NCI-H446 treated with DMSO at 0.1 percent for 48 hours (cell line): ENCODE data around the gene EML1.

Experiments used
- DNase-seq: peaks from one replicate; lab custom pipeline; 2025; lab: John Stamatoyannopoulos, UW

Gene EML1

DNA sequence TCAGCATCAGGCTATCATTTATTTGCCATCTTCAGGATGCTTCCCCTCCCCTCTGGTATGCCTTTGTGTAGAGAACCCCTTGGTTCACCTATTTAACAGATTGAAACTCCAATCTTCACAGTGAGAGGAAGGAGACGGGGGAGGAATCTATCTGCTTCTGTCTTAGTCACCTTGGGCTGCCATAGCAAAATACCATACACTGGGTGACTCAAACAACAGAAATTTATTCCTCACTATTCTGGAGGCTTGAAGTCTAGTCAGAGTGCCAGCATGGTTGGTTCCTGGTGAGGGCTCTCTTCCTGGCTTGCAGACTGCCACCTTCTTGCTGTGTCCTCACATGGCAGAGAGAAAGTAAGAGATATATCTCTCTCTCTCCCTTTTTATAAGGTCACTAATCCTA is 13.5 kb upstream of the EML1 start:
- no peak for DNase-seq

- DNase-seq, result no peak
Observed at GRCh38 chr14:99780690-99781089, 12.5 kb upstream of the EML1 start.

- DNase-seq, result no peak
Observed at GRCh38 chr14:99781091-99781490, 12.1 kb upstream of the EML1 start.

- no peak for DNase-seq
Observed at GRCh38 chr14:99781853-99782610, 11.2 kb upstream of the EML1 start.

DNA sequence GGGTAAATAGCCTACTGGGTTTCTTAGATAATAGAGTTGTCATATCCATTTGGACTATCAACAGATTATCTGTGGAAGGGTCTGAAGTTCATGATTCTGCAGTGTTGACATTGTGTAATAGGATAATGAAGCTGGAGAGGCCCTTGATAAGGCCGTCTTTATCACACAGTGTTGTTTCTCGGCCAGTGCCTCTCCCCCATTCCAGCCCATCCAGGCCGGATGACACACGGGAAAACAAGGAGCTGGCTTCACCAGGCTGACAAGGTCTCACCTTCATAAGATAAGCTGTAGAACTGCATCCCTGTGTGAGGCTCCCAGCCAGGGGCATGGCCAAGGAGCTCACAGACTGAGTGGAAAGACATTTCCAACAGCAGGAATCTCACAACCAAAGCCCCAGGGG is 8.7 kb upstream of the EML1 start:
- no peak for DNase-seq

DNA sequence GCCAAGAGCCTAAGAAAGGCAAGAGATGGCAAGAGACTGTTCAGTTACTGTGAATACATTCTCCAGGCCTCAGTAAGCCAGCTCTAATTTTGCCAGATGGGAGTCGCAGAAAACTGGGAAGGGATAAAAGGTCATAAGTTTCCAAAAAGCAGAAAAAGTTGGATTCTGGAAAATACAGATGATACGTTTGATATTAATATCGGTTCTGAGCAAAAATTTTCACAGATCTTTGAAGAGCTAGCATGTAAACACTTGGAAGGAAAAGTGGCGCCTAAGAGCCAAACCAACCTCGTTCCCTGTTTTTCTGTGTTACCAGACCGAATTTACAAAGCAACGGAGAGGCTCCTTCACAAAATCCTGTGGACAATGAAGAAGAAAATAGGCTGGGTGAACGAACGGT is 7.8 kb upstream of the EML1 start:
- DNase-seq, result no peak

GRCh38 chr14:99786511-99786989 is 6.7 kb upstream of the EML1 start:
- DNase-seq, result no peak

DNA sequence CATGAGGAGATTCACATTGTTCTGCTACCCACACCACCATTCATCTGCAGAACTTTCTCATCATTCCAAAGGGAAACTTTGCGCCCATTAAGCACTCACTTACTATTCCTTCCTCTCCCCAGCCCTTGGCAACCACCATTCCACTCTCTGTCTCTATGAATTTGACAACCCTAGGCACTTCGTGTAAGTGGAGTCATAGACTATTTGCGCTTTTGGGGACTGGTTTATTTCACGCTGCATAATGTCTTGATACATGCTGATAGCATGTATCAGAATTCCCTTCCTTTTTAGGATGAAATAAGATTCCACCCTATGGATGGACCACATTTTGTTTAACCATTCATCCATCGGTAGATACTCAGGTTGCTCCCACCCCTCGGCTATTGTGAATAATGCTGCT is 4.5 kb upstream of the EML1 start:
- DNase-seq, result no peak

GRCh38 chr14:99789581-99789980 is 3.6 kb upstream of the EML1 start:
- no peak for DNase-seq

GRCh38 chr14:99790201-99790977 is 2.8 kb upstream of the EML1 start:
- DNase-seq, result no peak

DNA sequence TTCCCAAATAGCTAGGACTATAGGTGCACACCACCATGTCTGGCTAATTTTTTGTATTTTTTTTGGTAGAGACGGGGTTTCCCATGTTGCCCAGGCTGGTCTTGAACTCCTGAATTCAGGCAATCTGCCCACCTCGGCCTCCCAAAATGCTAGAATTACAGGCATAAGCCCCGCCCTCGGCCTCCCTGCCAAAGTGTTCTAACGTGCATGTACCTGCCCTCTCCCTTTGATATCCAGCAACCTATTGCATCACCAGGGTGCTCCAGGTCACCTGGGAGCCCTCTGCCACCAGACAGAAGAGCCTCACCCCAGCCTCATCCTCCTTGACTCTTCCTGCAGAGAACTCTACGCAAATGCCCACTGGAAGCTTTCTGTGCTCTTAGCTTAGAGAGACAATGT is 2.2 kb upstream of the EML1 start:
- no peak for DNase-seq

DNA sequence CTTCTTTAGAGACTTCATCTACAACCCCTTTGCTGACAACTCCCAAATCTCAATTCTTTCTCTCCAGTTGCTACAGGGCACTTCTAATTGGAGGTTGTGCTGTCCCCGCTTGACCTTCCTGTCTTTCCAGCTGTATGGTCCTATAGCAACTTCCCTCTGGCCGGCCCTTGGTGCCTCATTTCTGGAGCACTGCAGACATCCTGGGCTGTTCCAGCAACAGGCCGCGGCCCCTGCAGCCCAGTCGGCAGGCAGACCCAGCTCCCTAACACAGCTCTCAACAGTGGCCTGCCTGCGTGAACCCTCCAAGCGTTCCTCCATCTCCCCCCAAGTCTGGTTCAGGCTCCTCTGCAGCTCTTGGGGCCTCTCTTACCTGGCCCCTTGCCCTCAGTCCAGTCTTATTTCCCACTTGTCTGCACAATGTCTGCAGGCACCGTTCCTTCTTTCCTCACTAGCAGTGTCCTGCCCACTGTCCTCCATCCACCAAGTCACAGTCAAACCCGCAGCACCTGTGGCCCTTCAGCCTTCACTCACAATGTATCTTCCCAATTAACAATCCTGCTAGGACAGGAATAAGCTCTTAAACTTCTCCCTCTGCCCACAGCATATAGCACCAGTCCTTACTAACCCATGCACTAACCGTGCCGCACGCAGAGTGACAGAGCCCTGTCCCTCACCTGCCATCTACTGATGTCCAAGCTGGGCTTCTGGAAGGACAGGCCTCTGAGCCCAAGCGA is 1.6 kb upstream of the EML1 start:
- no peak for DNase-seq

- no peak for DNase-seq
Observed at GRCh38 chr14:99792210-99792535, 1.0 kb upstream of the EML1 start.

DNA sequence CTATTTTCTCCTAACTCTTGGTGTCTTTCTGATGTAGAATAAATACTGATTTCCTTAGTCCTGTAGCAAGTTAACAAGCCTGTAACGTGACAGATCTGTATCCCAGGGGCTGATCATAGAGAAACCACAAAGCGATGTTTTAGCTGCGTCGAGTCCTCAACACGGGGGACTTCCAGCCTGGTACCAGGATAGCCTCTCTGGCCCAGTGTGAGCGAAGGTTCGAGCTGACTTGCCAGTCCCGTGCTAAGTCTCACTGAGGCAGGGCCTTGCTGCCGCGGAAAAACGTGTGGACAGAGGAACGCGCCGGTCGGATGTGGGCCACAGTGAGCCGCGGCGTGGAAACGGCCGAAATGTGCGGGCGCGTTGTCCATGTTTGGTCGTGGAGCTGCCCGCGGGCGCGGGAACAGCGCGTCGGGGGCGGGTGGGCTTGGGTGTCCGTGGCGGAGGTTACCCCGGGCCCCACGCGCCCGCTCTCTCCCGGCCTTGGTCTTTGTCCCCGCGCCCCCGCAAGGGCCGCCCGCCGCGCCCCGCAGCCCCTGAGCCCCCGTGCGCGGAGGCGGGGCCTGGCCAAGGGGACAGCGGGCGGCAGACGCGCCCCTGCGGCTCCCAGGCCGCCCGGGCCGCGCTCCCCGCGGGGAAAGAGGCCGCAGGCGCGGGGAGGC is 531 bp upstream of the EML1 start:
- no peak for DNase-seq

DNA sequence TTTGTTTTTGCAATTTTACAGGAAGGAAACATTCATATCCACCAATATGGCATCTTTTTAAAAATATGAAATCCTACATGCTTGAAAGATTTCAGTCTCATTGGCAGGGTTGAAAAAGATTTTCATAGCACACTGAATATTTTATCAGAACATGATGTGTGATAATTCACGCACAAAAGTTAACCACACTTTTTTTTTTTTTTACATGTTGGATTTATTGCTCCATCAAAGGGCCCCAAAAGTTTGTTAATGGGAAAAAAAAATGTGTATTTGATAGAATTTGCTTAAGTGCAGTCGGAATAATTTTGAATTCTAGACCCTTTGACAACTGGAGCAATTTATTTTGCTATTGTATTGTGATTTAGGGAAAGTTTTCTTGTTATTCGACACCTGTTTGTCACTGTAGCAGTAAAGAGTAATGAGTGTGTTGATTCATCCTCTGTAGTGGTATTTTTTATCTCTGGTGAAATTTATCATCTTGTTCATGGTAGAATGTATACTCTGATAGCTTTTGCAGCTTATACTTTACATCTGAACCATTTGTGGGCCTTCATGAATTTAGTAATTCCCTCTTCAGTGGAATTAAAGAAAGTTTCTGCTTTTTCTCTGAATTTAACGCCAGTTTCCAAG is 1.1 kb downstream of the EML1 start:
- no peak for DNase-seq

- no peak for DNase-seq
Observed at GRCh38 chr14:99795046-99795445, 1.8 kb downstream of the EML1 start.

DNA sequence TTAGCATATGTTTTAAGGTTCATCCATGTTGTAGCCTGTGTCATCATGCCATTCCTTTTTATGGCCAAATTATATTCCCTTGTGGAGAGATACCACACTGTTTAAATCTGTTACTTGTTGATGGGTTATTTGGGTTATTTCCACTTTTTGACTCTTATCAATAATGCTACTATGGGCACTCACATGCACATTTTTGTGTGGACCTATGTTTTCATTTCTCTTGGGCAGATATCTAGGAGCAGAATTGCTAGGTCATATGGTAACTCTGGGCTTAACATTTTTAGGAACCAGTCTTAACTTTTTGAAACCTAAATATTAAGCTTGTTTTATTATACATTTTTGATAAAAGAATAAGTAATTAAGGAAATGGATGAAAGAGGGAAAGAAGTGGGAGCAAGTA is 4.0 kb downstream of the EML1 start:
- no peak for DNase-seq

- no peak for DNase-seq
Observed at GRCh38 chr14:99800781-99801180, 7.6 kb downstream of the EML1 start.

DNA sequence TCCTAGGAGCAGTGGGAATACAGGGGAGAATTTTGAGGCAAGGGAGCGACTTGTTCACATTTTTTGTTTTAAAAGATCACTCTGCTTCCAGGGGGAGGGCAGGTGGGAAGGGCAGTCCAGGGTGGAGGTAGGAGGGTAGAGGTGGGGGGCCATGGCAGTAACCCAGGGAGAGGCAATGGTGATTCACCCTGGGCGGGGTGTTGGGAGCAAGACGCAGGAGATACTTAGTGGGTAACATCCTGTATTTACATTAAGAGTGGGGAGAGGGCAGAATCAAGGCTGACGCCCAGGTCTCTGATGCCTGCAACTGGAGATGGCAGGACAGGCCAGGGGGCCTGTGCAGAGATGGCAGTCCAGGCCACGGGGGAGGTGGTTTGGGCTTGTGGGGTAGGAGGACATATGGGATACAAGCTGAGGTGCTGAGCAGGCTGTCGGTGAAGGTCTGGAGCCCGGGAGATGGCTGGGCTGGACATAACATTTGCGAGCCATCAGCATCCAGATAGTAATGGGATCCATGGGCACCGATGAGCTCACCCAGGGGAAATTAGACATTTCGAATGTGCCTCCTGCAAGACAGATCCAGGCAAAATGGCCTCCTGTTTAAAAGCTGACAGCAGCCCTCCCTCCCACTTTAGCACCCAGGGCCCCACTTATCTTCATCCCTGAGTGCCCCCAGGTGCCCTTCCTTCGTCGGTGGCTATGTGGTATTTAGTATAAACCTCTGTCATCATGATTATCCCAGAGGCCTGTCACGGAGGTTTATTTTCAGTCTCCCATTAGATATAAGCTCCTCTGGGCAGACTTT is 9.3 kb downstream of the EML1 start:
- no peak for DNase-seq

- DNase-seq, result no peak
Observed at GRCh38 chr14:99803106-99803775, 10.0 kb downstream of the EML1 start.

GRCh38 chr14:99803803-99804202 is 10.6 kb downstream of the EML1 start:
- DNase-seq, result peak; percentile 21
